H1 (cell line): ENCODE results near the gene LANCL3. TPM values are rescaled to one million over a fixed set of nuclear protein-coding genes. Genes with fewer than 3 reads are reported as not detected.

Experiments
- CTCF ChIA-PET: fragments of 300-600 bp; sonication (Branson Sonifier 250); formaldehyde crosslinking; loops from one replicate; lab custom pipeline; 2021; ENCODE audit not compliant: partially characterized antibody; lab: Charles Lee
- POLR2A ChIA-PET: fragments of 300-600 bp; sonication (Branson Sonifier 250); formaldehyde crosslinking; loops from one replicate; lab custom pipeline; 2021; ENCODE audit warnings: inconsistent platforms; ENCODE audit not compliant: partially characterized antibody; lab: Charles Lee
- DNase-seq, 2 experiments: peaks; one replicate each; pipeline versions ENCODE4 v3.0.0 to v3.0.0-alpha.2; 2010 to 2022; ENCODE audit warnings: low spot score in 2 of 2, low read depth in 1 of 2, mixed read lengths in 1 of 2
- FAIRE-seq: peaks from 2 replicates; lab custom pipeline; 2011; peaks lifted over from hg19 to GRCh38; lab: Jason Lieb, UNC
- H2AFZ ChIP-seq: 2 replicates; pipeline ENCODE4 v1.8.1; 2012; ENCODE audit warnings: low read length, inconsistent platforms
- H2AK5ac ChIP-seq: 2 replicates; pipeline ENCODE4 v1.6.1; 2013; ENCODE audit warnings: low read depth, low read length
- H2BK120ac ChIP-seq: replicated peaks from 2 replicates; pipeline ENCODE3; 2013; ENCODE audit warnings: low read depth, low read length, inconsistent platforms
- H2BK12ac ChIP-seq: 2 replicates; pipeline ENCODE4 v1.6.1; 2013; ENCODE audit warnings: low read depth, low read length
- H2BK15ac ChIP-seq: 2 replicates; pipeline ENCODE4 v1.6.1; 2013; ENCODE audit warnings: low read length
- H2BK20ac ChIP-seq: 2 replicates; pipeline ENCODE4 v1.6.1; 2013; ENCODE audit warnings: low read length
- H2BK5ac ChIP-seq: 2 replicates; pipeline ENCODE4 v1.6.1; 2013; ENCODE audit warnings: low read depth, low read length
- H3K14ac ChIP-seq: 2 replicates; pipeline ENCODE4 v1.6.1; 2013; ENCODE audit warnings: inconsistent platforms; ENCODE audit not compliant: insufficient read length
- H3K18ac ChIP-seq: 2 replicates; pipeline ENCODE4 v1.6.1; 2013; ENCODE audit warnings: low read length; ENCODE audit errors: extremely low read depth
- H3K23ac ChIP-seq: 2 replicates; pipeline ENCODE4 v1.6.1; 2013; ENCODE audit warnings: inconsistent platforms; ENCODE audit not compliant: insufficient read length
- H3K23me2 ChIP-seq: 2 replicates; pipeline ENCODE4 v1.6.1; 2013; ENCODE audit warnings: low read depth, low read length
- H3K27ac ChIP-seq: 2 replicates; pipeline ENCODE4 v1.6.1; 2011; ENCODE audit warnings: low read depth, low read length, inconsistent platforms
- H3K27me3 ChIP-seq, 4 experiments: replicated peaks in 1 of 4; 1 replicate in 1 of 4; 2 replicates in 3 of 4; pipeline versions ENCODE4 v1.6.1 to v1.8.1; 2011 to 2013; ENCODE audit warnings: low read length in 3 of 4, mild to moderate bottlenecking in 3 of 4, inconsistent platforms in 2 of 4, mixed read lengths in 2 of 4, moderate library complexity in 1 of 4; ENCODE audit not compliant: control insufficient read depth in 3 of 4, insufficient read depth in 3 of 4; ENCODE audit errors: extremely low read depth in 1 of 4
- H3K36me3 ChIP-seq, 4 experiments: 2 replicates each; pipeline versions ENCODE4 v1.6.1 to v1.8.1; 2011 to 2013; ENCODE audit warnings: mild to moderate bottlenecking in 4 of 4, low read length in 3 of 4, moderate library complexity in 2 of 4, control low read depth in 1 of 4, inconsistent platforms in 1 of 4; ENCODE audit not compliant: insufficient read depth in 4 of 4, control insufficient read depth in 2 of 4
- H3K4ac ChIP-seq: replicated peaks from 2 replicates; pipeline ENCODE3; 2013; ENCODE audit warnings: low read length, low read depth, mixed read lengths, inconsistent platforms; ENCODE audit not compliant: insufficient read length
- H3K4me1 ChIP-seq, 4 experiments: replicated peaks in 1 of 4; 1 replicate in 1 of 4; 2 replicates in 3 of 4; pipeline versions ENCODE4 v1.6.1 to v1.8.1; 2011 to 2013; ENCODE audit warnings: low read length in 3 of 4, inconsistent platforms in 2 of 4, mixed read lengths in 1 of 4; ENCODE audit not compliant: insufficient read depth in 4 of 4, control insufficient read depth in 3 of 4
- H3K4me2 ChIP-seq, 2 experiments: 2 replicates each; pipeline versions ENCODE4 v1.6.1 to v1.8.1; 2011 to 2013; ENCODE audit warnings: low read depth in 2 of 2, low read length in 2 of 2, control low read depth in 1 of 2, inconsistent platforms in 1 of 2, mild to moderate bottlenecking in 1 of 2; ENCODE audit not compliant: insufficient read depth in 1 of 2
- H3K4me3 ChIP-seq, 4 experiments: fragments of 200-600, 300-600 bp in 1 of 4; sonication (generic), shearing (Covaris generic), sonication (Bioruptor Twin) in 1 of 4; 2 replicates each; pipeline versions ENCODE4 v1.5.1 to v1.8.1; 2011 to 2016; ENCODE audit warnings: low read length in 4 of 4, low read depth in 3 of 4, control low read depth in 2 of 4, inconsistent platforms in 2 of 4, mild to moderate bottlenecking in 2 of 4, mixed read lengths in 1 of 4, moderate library complexity in 1 of 4; ENCODE audit not compliant: insufficient read depth in 2 of 4; ENCODE audit errors: extremely low read depth in 1 of 4
- H3K56ac ChIP-seq: replicated peaks from 2 replicates; pipeline ENCODE3; 2013; ENCODE audit warnings: low read depth, mild to moderate bottlenecking, mixed read lengths, low read length, inconsistent platforms; ENCODE audit not compliant: insufficient read length
- H3K79me1 ChIP-seq: 2 replicates; pipeline ENCODE4 v1.6.1; 2013; ENCODE audit warnings: low read depth, low read length, control low read depth
- H3K79me2 ChIP-seq, 2 experiments: 2 replicates each; pipeline versions ENCODE4 v1.6.1 to v1.8.1; 2012 to 2013; ENCODE audit warnings: low read length in 2 of 2, mild to moderate bottlenecking in 2 of 2, inconsistent platforms in 1 of 2; ENCODE audit not compliant: insufficient read depth in 2 of 2, control insufficient read depth in 1 of 2
- H3K9ac ChIP-seq, 4 experiments: replicated peaks in 1 of 4; 1 replicate in 1 of 4; 2 replicates in 3 of 4; pipeline versions ENCODE4 v1.6.1 to v1.8.1; 2011 to 2013; ENCODE audit warnings: low read depth in 3 of 4, low read length in 3 of 4, control low read depth in 2 of 4, mild to moderate bottlenecking in 2 of 4, moderate library complexity in 2 of 4, inconsistent platforms in 1 of 4; ENCODE audit errors: extremely low read depth in 1 of 4
- H3K9me3 ChIP-seq, 2 experiments: 2 replicates each; pipeline versions ENCODE4 v1.6.1 to v1.8.1; 2012 to 2013; ENCODE audit warnings: mild to moderate bottlenecking in 2 of 2, moderate library complexity in 2 of 2, control low read depth in 1 of 2, inconsistent platforms in 1 of 2, low read depth in 1 of 2, low read length in 1 of 2, mixed read lengths in 1 of 2; ENCODE audit not compliant: insufficient read depth in 2 of 2
- H4K20me1 ChIP-seq, 2 experiments: replicated peaks in 1 of 2; 2 replicates each; pipeline versions ENCODE3 to v1.8.1; 2011 to 2013; ENCODE audit warnings: inconsistent platforms in 2 of 2, low read length in 2 of 2, mild to moderate bottlenecking in 1 of 2; ENCODE audit not compliant: insufficient read depth in 2 of 2, control insufficient read depth in 1 of 2
- H4K5ac ChIP-seq: 2 replicates; pipeline ENCODE4 v1.6.1; 2013; ENCODE audit warnings: low read length, low read depth, mixed read lengths, inconsistent platforms; ENCODE audit not compliant: insufficient read length
- H4K8ac ChIP-seq: 2 replicates; pipeline ENCODE4 v1.8.0; 2013; ENCODE audit warnings: mild to moderate bottlenecking, moderate library complexity, low read length, inconsistent platforms; ENCODE audit not compliant: insufficient read depth; ENCODE audit errors: extremely low read depth
- H4K91ac ChIP-seq: replicated peaks from 2 replicates; pipeline ENCODE3; 2013; ENCODE audit warnings: low read length, mixed read lengths, inconsistent platforms; ENCODE audit not compliant: insufficient read length
- BACH1 ChIP-seq: IDR thresholded peaks from 2 replicates; pipeline ENCODE4 v1.6.1; 2012; ENCODE audit warnings: low read length, improper control_type of control experiment
- CBX5 ChIP-seq: fragments of 300-800, 300-1000 bp; sonication (generic); IDR thresholded peaks from 2 replicates; pipeline ENCODE4 v1.7.1; 2016; ENCODE audit warnings: antibody characterized with exemption, low read length, low read depth
- CEBPB ChIP-seq: IDR thresholded peaks from 2 replicates; pipeline ENCODE4 v1.6.1; 2012; ENCODE audit warnings: low read depth, low read length
- CTBP2 ChIP-seq: IDR thresholded peaks from 2 replicates; pipeline ENCODE4 v1.7.0; 2011; ENCODE audit warnings: borderline replicate concordance, mild to moderate bottlenecking, moderate library complexity, mixed read lengths, low read length; ENCODE audit not compliant: insufficient read depth, insufficient read length
- GABPA ChIP-seq: IDR thresholded peaks from 2 replicates; pipeline ENCODE4 v1.6.1; 2011; ENCODE audit warnings: mild to moderate bottlenecking, low read length, moderate library complexity, borderline replicate concordance; ENCODE audit not compliant: insufficient read depth
- JUN ChIP-seq: IDR thresholded peaks from 2 replicates; pipeline ENCODE4 v1.6.1; 2011; ENCODE audit warnings: low read depth, mild to moderate bottlenecking, improper control_type of control experiment, low read length
- JUND ChIP-seq: IDR thresholded peaks from 2 replicates; pipeline ENCODE4 v1.6.1; 2011; ENCODE audit warnings: mild to moderate bottlenecking, improper control_type of control experiment, low read length
- MAFK ChIP-seq: IDR thresholded peaks from 2 replicates; pipeline ENCODE4 v1.6.1; 2012; ENCODE audit warnings: low read depth, mild to moderate bottlenecking, improper control_type of control experiment, low read length
- PHF8 ChIP-seq: fragments of 200-600 bp; sonication (generic); conservative IDR thresholded peaks from 2 replicates; pipeline ENCODE4 v1.7.1; 2012; ENCODE audit warnings: low read depth, mild to moderate bottlenecking, inconsistent platforms, low read length, moderate library complexity
- POLR2AphosphoS5 ChIP-seq: IDR thresholded peaks from 2 replicates; pipeline ENCODE4 v1.6.1; 2011; ENCODE audit warnings: low read depth, low read length
- RBBP5 ChIP-seq: IDR thresholded peaks from 2 replicates; pipeline ENCODE4 v1.7.1; 2012; ENCODE audit warnings: low read depth, mild to moderate bottlenecking, inconsistent platforms, low read length, moderate library complexity, borderline replicate concordance
- SP2 ChIP-seq: IDR thresholded peaks from 2 replicates; pipeline ENCODE4 v1.6.1; 2012; ENCODE audit warnings: mild to moderate bottlenecking, low read length, inconsistent platforms
- SP4 ChIP-seq: IDR thresholded peaks from 2 replicates; pipeline ENCODE4 v1.6.1; 2012; ENCODE audit warnings: low read length, inconsistent platforms
- TAF7 ChIP-seq: optimal IDR thresholded peaks from 2 replicates; pipeline ENCODE3; 2011; ENCODE audit warnings: low read depth, mild to moderate bottlenecking, inconsistent platforms, low read length, moderate library complexity, borderline replicate concordance
- WGBS, 2 experiments: shearing (Covaris generic) in 1 of 2; methylation state at CpG; one replicate each; pipeline versions ENCODE4 v1.1.6 to v1.1.7; 2013 to 2015; ENCODE audit warnings: low lambda C conversion rate in 2 of 2, mixed read lengths in 2 of 2, inconsistent platforms in 1 of 2, low coverage in 1 of 2, missing lambda C conversion rate in 1 of 2; ENCODE audit not compliant: insufficient replicate concordance in 2 of 2, insufficient coverage in 1 of 2, insufficient read length in 1 of 2; ENCODE audit errors: extremely low coverage in 1 of 2, missing lambda C conversion rate in 1 of 2; 5-methylcytosine and 5-hydroxymethylcytosine counted together
- polyA plus RNA-seq, 7 experiments: library from polyadenylated mRNA; depleted of rRNA in 3 of 7; stranded (reverse) in 5 of 7; unstranded in 2 of 7; fragments of >200 nt in 5 of 7; fragments of 200-250 nt in 2 of 7; gene quantifications; 1 replicate in 5 of 7; 2 replicates in 1 of 7; 4 replicates in 1 of 7; pipeline versions ENCODE4 v1.2.1 to v1.2.3, GENCODE V29; 2011 to 2013; ENCODE audit warnings: missing spikeins in 2 of 7, mixed read lengths in 2 of 7
- total RNA-seq: library from RNA; stranded (reverse); fragmentation: NEBNext Ultra II Directional; extraction: Animal tissue kit (Norgen Biotek cat#: 25700); gene quantifications from 2 replicates; pipeline ENCODE4 v1.2.1, GENCODE V29; 2021

The LANCL3 gene
- total and polyA plus RNA-seq, 2 of the 8 experiments (the other 6 are each of a cell fraction or from before 2014, with no cell fraction given): 0.11 to 0.37 TPM

- 100% methylated on average over 1 of the region's 1 CpG; no CpG with 5 or more reads in 1 of the 2 experiments for WGBS, 2 experiments
- no peak overlapping the region for H3K14ac ChIP-seq
- no peak overlapping the region for H4K5ac ChIP-seq
- H3K79me2 ChIP-seq: no peaks in the 10 kb centered on the region
- no peak overlapping the region for H2AFZ ChIP-seq
- no peaks in the 10 kb centered on the region; a peak in 1 of 7 replicates for H3K4me1 ChIP-seq
- no peak overlapping the region for H2BK120ac ChIP-seq
- H3K4me3 ChIP-seq: no peak overlapping the region
- H3K4me2 ChIP-seq: no peak overlapping the region
- no peak overlapping the region for H3K56ac ChIP-seq
- CTCF ChIA-PET: interaction anchor here (0.7 kb wide), 2 partner anchors 268 to 355 kb away, joined by 3 to 4 read pairs; no protein-coding TSS in a partner anchor
- no peak overlapping the region for H3K4ac ChIP-seq
- no peak overlapping the region for H2BK12ac ChIP-seq
- no peak overlapping the region for H3K18ac ChIP-seq
- no peaks in the 10 kb centered on the region for H3K36me3 ChIP-seq
- DNase-seq (no peak), FAIRE-seq (no peak)
- no peaks in the 10 kb centered on the region for H3K9me3 ChIP-seq
- no peak overlapping the region for H3K9ac ChIP-seq
- H2BK5ac ChIP-seq: no peak overlapping the region
- H2BK20ac ChIP-seq: no peak overlapping the region
- H3K27me3 ChIP-seq: no peaks in the 10 kb centered on the region
- H3K23ac ChIP-seq: no peak overlapping the region
- H4K20me1 ChIP-seq: no peaks in the 10 kb centered on the region
- H3K79me1 ChIP-seq: no peaks in the 10 kb centered on the region
- H3K23me2 ChIP-seq: no peaks in the 10 kb centered on the region
- no peak overlapping the region for H3K27ac ChIP-seq
- H2AK5ac ChIP-seq: no peak overlapping the region
- no peak overlapping the region for H4K8ac ChIP-seq
- POLR2A ChIA-PET: no interaction called here
- H4K91ac ChIP-seq: no peak overlapping the region
- no peak overlapping the region for H2BK15ac ChIP-seq
- TF ChIP-seq SP4 (no peak), MAFK (no peak), CTBP2 (no peak), CEBPB (no peak), PHF8 (no peak), JUND (no peak), GABPA (no peak), RBBP5 (no peak), CBX5 (no peak), TAF7 (no peak), JUN (no peak), POLR2AphosphoS5 (no peak), SP2 (no peak), BACH1 (no peak)
Measured at GRCh38 chrX:37653397-37654085, 82.1 kb downstream of the LANCL3 start.
